GM18520 (cell line): Measurements from ENCODE around the gene TANGO6.

Experiments
- ATAC-seq: cut with Tn5 transposase; IDR thresholded peaks from one replicate; pipeline ENCODE4 v1.9.1; 2021; ENCODE audit not compliant: unreplicated experiment

The TANGO6 gene

DNA sequence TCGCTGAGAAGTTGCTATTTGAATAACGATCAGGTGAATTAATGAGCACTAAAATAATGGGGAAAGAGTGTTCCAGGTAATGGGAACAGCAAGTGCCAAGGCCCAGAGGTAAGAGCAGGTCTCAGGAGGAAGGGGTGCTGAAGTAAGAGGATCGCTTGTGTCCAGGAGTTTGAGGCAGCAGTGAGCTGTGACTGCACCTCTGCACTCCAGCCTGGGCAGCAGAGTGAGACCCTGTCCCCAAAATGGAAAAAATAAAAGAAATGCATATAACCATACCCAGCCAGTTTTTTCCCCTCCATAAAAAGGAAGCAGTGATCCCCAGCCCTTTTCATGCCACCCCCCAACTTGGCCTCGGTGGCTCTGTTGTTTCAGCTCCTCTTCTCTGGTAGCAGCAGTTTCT lies 245.4 kb downstream of the TANGO6 start:
- ATAC-seq: no peak

DNA sequence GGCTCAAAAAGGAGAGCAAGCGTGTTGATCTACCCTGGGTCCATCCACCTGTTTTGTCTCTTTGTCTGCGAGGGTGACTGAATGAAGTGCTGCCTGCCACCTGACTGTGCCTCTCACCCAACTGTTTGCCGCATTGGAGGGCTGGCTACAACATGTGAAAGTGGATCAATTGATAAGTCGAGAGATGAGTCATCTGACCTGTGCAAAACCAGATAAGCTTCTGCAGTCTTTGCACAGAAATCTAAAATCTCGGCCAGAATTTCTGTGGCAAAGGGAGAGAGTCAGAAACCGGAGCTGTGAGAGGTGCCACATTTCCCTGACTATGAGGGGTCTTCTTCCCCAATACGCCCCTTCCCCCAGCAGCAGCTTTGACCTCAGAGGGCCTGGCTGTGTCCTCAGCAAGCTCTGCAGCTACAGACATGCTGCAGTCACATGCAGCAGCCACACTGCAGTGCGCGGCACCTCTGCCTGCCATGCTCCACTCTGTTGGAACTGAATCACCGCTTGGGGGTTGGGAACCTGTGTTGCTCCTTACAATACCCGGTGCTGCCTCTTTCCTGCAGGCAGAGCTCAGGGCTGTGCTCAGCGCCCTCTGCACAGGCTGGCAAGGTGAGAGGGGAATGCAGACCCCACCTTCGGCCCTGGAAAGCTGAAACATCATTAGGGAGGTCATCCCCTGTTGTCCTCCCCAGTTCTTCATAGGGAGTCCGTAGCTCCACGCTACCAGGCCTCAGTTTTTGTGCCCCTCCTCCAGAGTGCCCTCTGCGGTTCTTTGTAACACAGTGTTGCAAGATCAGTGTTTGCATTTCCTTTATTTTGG lies 246.0 kb downstream of the TANGO6 start:
- no peak for ATAC-seq

DNA sequence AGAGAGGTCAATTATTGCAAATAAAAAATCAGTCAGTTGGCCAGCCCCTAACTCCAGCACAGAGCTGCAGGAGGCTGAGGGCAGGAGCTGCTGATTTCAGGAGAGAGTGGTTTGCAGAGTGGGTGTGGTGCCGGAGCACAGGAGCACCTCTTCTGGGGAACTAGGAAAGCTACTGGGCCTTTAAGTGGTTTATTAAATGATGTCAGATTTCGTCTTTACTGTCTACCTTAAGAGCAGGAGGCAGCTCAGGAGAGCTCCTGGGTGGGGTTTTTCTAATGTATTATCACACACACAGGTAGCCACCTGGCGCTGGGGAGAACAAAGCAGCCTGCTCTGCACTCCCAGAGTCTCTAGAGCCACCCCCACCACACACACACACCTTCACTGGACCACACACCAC lies 250.6 kb downstream of the TANGO6 start:
- no peak for ATAC-seq

DNA sequence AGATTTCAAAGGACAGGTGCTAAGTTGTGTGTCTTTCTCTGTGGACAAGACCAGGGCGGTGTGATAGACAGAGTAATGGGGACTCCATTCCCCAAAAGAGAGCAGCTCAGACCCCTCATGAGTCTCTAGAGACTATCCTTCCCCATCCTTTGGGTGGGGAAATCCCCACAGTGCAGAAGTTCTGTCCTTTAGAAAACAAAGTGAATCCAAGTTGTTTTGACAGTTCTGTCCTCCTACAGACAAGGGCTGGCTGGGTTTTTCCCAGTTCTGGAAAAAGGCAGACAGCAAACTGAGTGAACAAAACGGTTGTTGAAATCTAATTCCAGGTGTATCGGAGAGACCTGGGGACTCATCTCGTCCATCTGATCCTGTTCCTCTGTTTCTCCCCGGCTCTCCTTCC lies 251.2 kb downstream of the TANGO6 start:
- ATAC-seq: no peak

DNA sequence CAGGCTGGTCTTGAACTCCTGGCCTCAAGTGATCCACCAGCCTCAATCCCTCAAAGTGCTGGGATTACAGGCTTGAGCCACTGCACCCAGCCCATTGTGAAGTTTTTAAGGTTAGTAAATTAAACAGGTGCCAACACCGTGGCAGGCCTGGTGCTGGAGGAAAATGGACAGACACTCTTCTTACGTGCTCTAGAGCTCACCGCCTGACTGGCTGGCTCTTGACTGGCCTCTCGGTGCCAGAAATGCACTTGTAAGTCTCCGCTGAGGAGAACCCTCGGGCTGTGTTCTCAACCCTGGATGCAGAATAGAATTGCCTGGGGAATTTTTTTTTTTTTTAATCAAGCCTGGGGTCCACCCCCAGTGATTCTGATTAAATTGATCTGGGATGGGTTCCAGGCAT lies 251.9 kb downstream of the TANGO6 start:
- no peak for ATAC-seq

DNA sequence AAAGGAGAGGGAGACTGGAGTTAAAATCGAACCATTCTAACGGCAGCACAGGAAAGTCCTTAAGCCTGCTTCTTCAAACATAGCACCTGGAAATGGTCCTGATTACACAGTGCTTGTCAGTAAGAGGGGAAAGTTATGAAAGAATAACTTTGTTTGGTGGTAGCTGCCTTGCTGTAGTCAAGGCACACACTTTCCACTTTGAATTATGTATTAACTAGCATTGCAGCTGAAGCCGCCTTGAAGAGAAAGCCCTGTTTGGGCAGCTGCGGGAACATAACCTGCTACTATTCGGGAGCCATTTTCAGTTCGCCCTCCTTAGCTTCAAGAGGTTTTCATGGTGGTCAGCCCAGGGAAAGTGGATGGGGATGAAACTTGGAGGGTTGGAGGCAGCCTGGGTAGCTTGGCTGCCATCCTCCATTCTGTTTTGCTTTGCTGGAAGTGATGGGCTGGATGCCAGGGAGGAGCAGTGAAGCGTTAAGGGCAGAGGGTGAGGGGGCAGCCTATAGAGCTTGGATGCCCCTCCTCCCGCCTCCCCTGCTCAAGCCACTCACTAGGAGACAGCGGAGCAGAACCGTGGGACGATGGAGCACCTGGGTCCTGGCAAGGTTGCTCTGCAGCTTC lies 256.9 kb downstream of the TANGO6 start:
- no peak for ATAC-seq

DNA sequence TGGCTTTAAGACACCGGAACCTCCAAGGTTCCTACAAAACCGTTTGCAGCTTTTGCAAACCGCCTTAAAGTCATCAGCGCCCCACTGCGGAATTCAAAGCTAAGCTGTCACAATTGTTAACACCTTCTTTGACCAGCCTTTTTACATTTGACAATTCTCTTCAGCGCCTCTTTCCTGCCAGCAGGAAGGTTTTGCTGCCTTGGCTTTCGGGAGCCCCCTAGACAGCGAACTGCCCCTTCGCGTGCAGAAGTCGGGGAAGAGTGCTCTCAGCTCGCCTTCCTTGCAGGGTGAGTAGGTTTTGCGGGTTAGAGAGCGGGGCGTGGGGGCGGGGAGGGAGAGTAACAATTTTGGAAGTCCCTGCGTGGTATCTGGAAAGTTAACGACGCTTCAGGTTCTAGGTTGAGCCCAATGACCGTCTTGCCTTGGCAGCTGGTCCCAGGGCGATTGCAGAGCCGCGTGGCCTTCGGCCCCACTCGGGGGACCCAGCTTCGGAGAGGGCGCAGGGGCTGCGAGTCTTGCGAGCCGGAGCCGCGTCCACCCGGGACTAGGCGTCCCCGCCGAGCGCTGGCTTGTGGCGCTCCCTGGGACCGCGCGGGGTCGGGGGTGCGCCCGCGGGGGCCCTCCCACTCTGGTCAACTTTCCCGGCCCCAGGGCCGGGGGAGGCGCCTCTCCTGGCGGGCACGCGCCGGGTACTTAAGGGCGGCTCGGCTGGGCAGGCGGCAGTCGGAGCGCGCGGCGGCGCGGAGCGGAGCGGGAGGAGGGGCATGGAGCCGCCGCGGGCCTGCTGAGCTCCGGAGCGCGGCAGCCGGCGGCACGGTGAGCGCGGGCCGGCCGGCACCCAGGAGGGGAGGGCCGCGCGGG lies 262.4 kb downstream of the TANGO6 start, which contains the start of gene HAS3:
Gene HAS3 (plus strand): TSS at position 153 of the 861 bp plus-strand sequence. CDS start 3,743 bp downstream, outside the sequence.
- no peak for ATAC-seq

DNA sequence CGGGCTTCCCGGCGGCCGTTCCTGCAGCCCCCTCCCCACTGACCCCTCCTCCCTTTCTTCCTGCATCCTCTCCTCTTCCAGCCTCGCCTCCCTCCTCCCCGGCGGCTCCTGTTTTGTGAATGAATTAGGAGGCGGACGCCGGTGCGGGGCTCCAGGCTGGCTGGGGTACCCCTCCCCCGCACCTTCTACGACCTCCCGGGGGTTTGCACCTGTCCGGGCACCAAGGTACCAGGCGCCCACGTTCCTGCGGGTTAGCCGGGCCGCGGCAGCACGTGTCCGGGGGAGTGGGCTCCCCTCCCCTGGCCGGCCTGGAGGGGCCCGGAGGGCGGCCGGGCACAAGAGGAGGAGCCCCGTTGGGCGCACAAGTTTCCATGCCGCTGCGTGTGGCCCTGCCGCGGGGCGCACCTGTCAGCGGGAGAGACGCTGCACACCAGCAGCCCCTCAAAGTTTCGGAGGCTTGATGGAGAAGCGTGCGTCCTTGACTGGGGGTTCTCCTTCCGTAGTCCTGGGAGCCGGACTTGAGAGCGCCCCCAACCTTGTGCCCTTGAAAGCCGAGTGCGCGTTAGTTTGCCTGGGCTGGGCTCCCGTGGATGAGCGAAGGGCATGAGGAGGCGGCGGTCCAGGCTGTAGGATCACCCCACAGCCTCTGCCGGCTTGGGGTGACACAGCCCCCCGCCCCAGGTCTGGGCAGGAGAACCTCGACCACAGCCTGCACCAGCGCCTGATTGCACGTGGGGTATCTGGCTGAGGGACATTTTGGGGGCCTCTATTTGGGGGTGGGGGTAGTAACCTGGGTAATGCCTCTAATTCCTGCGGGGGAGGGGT lies 263.4 kb downstream of the TANGO6 start:
- ATAC-seq: no peak

DNA sequence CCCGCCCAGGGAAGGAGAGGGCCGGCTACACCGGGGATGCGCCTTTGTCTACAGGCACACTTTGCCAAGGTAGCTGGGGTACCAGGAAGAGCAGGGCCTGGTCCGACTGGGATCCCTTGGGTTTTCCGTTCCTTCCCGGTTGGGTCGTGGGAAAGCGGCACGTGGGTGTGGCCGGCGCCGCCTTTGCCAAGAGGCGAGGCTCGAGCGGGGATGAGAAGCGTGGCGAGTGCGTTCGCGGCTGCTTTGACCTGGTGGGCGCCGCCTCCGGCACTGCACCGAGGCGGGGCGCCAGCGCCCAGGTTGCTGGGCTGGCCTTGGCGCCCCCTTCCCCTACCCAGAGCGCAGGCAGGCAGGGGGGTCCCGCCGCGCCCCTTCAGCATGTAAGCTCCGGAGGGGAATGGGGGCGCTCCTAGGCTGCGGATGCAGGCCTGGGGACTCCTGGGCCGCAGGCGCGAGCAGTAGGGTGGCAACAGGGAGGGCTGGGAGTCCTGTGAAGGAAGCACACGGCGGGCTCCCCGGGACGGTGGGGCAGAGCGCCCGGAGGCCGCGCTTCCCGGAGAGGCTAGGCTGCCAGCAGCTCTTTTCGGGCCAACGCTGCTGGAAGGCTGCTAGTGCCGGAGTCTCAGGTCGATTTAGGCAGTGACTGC lies 264.1 kb downstream of the TANGO6 start:
- no peak for ATAC-seq

DNA sequence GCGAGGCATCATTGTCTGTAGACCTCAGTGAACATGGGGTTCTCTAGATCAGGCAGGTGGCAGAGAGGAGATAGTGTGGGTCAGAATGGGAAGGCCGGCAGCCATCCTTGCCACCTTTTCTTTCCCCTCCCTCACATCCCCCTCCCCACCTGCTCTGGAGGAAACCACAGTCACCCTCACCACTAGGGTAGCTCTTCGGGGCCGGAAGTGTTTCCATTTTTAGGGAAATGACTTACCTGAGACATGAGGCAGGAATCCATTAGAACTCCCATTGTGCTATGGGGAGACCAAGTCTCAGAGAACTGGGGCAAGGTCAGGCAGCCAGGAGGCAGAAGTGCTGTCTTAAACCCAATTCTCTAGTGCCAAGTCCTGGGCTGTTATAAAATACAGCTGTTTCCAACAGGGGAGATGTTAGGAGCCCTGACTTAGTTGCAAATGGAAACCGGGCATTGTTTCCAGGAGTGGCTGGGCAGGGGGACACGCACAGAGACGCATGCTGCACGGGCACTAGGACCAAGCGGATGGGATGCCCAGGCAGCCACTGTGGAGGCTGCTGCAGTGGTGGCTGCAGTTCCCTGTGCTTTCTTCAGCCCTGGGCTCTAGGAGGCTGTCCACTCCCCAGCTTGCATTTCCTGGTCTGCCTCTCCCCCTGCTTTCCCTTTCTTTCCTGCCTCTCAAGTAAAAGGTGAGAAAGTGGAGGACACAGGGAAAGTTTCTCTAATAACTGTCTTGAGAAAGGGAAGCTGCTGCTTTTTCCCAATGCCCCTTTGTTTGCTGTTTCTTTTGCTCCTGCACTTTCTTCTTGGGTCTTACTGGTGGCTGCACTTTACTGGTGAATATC lies 265.0 kb downstream of the TANGO6 start:
- ATAC-seq: no peak

DNA sequence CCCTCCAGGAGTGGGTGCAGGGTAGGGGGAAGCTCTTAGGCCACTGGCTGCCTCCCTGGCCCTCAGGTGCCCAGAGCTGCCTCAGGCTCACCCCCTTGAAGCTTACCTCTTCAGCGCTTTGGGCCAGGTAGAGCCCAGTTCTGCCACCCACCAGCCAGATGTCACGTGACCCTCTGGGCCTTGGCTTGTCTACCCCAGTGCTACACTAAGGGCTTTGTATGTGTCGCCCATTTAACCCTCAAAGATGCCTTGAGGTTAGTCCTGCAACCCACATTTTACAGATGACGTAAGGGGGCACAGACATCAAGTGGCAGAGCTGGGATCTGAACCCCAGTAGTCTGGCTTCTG lies 265.5 kb downstream of the TANGO6 start:
- no peak for ATAC-seq

DNA sequence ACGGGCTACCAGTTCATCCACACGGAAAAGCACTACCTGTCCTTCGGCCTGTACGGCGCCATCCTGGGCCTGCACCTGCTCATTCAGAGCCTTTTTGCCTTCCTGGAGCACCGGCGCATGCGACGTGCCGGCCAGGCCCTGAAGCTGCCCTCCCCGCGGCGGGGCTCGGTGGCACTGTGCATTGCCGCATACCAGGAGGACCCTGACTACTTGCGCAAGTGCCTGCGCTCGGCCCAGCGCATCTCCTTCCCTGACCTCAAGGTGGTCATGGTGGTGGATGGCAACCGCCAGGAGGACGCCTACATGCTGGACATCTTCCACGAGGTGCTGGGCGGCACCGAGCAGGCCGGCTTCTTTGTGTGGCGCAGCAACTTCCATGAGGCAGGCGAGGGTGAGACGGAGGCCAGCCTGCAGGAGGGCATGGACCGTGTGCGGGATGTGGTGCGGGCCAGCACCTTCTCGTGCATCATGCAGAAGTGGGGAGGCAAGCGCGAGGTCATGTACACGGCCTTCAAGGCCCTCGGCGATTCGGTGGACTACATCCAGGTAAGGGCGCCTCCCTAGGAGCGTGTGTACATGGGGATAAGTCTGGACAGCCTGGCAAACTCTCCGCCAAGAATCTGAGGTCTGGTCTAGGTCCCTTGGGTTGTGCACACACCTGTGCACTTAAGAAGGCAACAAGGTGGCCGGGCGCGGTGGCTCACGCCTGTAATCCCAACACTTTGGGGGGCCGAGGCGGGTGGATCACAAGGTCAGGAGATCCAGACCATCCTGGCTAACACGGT lies 266.3 kb downstream of the TANGO6 start:
- ATAC-seq: no peak

DNA sequence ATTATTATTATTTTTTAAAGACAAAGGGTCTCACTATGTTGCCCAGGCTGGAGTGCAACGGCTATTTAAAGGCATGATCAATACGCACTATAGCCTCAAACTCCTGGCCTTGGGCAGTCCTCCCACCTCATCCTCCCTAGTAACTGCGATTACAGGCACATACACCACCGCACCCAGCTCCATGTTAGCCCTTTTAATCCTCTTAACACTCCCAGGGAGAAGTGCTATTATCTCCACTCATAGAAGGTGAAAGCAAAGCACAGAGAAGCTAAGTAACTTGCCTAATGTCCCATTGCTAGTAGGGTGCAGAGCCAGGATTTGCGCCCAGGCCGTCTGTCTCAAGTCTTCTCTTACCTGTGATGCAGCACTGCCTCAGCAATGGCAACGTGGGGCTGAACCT lies 267.1 kb downstream of the TANGO6 start:
- ATAC-seq: no peak

DNA sequence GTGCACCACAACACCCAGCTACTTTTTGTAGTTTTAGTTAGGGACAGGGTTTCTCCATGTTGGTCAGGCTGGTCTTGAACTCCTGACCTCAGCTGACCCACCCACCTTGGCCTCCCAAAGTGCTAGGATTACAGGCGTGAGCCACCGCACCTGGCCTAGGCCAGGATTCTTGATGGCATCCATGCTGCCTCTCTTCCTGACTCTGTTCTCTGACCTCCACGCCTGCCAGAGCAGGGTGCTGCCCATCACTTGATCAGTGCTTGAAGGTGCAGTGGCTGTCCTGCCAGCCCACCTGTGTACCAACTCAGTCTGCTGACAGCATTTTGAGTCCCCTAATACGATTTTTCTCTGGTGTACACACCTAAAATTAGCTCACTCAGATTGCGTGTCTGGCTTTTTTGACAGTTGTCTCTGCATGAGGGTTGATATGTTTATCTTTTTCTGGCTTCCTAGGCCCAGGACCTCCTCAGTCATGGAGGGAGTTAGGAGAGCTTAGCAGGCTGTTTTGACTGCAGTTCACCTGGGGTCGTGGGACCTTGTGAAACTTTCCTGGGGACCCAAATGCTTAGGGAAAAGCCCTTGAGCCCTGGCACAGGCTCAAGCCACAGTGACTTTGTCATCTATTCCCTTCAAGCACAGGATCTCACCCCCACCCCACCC lies 268.0 kb downstream of the TANGO6 start:
- ATAC-seq: no peak

DNA sequence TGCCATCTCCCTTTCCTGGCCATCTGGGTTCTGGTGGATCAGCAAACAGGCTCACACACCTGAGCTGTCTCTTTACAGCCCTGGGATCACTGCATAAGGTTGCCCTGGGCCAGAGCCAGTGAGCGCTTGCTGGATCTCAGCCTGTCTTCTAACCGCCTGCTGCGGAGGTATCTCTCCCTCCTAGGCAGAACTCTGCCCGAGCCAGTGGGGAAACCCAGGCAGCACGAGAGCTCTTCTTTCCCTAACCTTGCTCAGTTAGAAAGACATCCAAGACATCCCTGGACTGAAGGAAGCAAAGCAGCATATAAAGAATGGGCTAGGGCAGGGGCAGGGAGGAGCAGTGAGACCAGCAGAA lies 268.5 kb downstream of the TANGO6 start:
- ATAC-seq: no peak

DNA sequence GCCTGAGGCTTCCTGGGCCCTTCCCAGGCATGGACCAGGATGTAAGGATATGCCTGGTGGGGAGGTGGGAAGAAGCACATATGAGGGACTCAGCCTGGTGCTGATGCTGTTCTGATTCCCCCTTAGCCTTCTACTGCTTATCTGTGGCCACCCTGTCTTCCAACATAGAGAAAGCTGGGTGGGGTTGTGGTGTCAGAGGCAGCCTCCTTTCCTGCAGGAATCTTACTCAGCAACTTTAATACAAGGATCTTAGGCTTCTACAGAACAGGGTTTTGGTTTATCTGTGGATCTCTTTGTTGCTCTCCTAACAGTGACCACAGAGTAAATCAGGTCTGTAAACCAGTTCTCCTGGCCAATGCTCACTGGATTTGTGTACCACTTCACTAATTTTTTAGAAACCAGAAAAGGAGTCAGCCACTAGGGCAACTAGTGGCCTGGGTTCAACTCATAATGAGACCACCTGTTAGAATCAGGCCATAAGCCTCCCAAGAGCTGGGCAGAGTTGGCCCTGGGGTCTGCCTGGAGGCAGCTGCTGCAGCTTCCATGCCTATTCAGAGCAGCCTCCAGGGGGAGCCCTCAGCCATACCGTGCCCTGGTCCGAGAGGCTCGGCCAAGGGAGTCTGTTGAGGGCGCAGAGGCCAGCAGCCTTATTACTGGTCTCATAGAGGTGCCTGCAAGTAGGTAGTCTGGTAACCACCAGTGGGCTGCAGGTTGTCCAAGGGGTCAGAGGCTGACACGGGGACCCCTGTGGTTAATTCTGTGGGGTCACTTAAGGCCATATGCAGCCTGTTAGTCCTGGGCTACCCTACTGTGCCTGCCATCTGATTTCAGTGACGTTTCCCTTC lies 269.2 kb downstream of the TANGO6 start:
- no peak for ATAC-seq

DNA sequence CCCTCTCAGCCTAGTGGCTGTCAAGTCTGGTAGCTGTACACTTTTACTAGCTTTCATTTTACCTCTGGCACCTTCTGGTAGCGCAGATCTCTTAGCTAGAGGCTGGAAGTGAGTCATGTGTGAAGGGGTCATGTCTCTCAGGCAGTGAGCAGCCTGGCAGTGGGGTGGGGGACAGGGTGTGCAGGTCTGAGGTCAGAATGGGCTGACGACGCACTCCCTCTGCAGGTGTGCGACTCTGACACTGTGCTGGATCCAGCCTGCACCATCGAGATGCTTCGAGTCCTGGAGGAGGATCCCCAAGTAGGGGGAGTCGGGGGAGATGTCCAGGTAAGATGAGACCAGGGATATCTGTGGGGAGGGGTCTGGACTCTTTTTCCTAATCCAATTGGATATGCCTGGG lies 269.9 kb downstream of the TANGO6 start:
- no peak for ATAC-seq
